ENCODE measurements around the gene SLC35E1.
"Not testable (repeated sequence)": the region's sequence is repeated elsewhere in the genome, so short reads cannot be mapped to it uniquely, and the experiment has no call there.

Gene SLC35E1

DNA sequence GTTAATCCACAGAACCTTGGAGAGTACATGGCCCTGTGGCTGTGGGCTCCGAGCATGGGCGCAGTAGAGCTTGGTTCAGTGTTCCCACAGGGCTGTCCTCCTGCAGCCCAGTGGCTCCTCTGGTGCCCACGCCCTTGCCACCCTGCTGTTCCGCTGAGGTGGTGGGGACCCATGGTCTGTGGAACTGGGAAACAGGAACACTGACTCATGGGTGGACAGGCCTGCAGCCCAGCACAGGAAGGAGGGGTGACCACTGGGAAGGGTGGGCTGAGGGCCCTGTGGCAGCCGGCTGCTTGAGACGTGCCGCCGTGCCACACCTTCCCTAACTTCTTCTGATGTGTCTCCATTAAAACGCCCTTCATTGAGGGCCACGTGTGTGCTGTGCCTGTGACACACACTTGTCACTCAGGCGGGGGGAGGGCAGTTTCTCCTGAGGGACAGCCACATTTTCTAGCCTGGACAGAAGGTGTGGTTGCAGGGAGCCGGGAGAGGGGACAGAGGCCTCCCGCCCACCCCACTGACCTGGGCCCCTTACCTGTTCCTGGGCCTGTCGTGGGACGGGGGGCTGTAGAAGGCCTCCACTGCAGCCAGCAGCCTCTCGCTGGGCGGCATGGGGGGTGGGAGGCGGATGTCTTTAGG lies 51.1 kb downstream of the SLC35E1 start:
- no peak for FAIRE-seq

DNA sequence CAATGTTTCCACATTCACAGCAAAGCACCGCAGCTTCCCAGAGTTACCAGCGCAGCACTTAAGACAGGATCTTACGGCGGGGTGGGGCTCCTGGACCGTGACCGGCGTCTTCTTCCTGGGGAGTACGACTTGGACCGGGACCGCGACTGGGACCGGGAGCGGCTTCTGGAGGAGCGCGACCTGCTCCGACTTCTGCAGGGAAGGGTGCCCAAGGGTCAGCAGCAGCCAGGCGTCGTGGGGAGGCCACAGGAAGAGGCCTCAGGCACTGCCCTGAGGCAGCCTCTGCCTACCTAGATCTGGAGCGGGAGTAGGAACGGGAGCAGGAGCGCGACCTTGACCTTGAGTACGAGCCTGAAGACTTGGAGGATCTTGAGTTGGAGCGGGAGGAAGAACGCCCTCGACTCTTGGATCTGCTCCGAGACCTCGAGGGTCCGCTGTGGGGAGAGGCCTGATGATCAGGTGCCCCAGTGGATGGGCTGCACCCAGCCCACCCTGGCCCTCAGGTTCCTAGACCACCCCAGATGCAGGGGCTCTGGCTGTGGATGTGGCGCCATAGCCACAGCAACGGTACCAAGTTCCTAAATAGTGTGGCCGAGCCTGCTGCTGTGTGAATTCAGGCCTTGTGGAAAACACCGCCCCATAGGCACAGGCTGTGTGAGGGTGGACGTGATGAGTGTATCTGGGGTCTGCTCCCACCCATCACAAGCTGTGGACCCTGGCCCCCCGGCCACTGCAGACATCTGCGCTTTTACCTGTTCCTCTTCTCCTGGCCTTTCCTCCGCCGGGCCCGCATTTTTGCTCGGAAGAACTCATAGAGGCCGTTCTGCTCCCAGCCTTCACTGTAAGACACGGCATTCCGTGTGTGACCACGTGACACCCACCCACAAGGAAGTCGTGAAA lies 51.9 kb downstream of the SLC35E1 start:
- no peak for FAIRE-seq

DNA sequence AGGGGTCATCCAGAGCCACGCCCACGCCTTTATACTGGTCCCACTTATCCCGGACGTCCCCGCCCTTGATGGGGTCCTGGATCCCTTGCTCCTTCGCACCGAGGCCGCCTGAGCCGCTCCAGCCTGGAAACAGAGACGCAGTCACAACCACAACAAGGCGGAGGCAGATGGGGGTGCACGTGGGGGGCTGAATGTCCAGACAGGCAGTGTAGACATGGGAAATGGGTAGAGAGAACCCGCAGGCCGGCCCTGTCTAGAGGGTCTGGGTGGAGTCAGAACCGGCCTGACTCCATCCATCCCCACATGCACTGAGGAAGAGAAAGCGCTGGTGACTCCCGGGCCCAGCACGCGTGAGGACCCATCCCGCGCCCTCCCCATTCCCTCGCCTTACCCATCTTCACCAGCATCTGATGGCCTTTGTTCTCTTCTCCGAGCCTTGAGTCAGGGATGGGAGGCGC lies 53.0 kb downstream of the SLC35E1 start:
- FAIRE-seq = no peak

DNA sequence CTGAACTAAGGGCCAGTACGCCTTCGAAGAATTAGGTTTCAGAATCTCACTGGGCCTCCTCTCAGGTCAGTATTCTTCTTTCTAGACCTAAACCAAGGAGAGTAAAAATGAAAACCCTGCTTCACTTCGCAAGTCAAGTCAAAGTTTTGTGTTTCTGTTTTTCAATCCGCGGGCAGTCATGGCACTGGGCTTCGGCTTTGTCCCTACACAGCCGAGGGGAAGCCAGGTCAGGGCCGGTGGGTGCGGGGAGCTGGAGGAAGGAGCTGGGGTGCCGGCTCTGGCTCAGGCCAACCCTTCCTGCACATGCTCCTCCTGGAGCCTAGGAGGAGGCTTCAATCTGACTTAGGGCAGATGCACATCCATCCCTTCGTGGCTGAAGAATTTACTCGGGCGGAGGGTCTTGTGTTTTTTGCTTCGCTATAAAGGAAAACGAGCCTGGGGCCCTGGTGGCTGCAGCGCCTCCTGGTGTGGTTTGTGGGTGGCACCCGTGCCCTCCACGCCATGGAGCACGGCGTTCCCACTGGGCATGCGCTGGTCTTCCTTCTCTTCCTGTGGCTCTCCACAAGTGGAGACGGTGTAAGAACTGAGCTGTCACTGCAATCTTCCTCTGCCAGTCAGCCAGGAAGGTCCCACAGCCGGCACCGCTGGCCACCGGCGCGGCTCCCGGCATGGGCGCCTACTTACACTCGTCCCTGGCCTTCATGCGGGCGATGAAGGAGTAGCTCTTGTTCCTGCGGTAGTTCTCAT lies 53.6 kb downstream of the SLC35E1 start:
- FAIRE-seq = no peak

DNA sequence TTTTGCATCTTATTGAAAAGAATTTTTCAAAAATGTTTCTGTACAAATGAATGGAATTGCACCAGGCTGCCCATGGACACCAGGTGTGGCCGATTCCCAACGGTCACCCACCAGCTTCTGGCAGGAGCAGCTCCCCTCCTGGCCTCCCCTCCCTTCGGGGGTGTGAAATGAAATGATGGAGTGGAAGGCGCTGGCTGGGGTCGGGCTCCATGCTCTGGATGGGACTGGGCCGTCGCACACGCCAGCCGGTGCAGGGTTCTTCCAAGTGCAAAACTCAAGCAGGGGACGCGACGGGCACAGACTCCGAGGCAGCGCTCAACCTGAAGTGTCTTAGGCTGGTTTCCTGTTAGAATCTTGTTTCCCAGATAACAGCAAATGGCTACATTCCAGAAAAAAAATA lies 54.2 kb downstream of the SLC35E1 start:
- no peak for FAIRE-seq

DNA sequence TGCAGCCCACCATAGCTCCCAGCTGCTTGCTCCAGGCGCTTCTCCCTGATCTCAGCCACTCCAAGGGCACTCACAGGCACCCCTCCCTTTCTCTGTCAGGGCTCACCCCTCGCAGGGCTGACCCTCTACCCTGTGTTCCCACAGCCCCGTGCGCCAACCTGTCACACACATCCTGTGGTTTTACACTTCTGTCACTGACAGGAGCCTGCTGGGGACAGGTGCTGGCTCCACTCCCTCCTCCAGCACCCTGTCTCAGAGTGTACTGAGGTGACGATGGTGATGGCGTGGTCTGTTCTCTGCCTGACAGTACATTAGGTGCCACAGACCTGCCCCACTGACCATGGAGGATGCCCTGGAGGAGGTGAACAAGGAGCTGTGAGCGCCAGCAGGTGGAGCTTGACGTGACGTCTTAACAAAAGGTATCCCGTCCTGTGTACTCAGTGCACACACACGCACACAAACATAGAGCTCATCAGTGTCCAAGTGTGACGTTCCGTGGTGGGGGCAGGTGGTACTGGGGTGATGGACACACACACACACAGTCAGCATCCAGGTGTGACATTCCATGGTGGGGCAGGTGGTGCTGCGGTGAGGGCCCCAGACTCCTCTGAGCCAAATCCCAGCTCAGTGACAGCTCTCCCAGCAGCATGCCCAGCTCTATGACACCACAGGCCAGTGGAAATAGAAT lies 55.1 kb downstream of the SLC35E1 start:
- FAIRE-seq = no peak

DNA sequence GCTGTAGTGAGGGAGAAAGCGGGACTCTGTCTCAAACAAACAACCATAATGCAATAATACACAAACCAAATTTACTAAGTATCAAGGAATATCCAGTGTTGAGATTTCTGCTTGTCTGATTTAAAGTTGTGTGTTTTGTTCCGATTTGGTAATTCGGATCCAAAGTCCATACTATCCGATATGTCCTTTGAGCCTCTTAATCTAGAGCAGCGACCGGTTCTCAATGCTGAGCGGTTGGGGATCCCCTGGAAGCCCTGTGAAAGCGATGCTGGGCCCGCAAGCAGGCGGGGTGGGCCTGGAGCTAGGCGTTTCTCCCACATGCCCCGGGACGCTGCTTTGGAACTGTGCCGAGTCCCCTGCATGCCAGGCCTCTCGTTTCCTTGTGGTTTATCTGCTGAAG lies 55.8 kb downstream of the SLC35E1 start:
- FAIRE-seq = no peak

DNA sequence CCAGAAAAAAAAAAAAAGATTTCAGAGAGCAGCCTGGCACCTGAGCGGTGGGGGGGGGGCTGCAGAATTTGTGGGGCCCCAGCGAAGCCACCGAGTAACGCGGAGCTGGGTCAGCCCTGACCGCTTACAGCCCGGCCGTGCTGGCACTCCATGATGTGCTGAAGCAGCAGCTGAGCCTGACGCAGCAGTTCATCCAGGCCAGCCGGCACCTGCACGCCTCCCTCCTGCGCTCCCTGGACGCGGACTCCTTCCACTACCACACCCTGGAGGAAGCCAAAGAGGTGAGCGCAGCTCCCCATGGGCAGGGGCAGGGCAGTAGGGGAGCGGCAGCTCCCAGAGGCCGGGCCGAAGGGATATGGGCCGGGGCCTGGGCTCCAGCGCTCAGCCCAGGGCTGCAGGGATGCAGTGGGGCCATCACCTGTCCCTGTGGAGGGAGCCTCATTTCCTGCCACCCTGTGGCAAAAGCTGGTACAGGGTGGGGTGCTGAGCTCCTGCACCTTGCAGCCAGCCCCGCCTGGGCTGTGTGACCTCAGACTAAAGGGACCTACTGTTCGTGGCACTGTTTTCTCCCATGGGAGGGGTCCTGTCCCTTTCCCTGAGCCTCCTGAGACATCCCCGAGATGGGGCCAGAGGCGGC lies 57.7 kb downstream of the SLC35E1 start:
- no peak for FAIRE-seq

DNA sequence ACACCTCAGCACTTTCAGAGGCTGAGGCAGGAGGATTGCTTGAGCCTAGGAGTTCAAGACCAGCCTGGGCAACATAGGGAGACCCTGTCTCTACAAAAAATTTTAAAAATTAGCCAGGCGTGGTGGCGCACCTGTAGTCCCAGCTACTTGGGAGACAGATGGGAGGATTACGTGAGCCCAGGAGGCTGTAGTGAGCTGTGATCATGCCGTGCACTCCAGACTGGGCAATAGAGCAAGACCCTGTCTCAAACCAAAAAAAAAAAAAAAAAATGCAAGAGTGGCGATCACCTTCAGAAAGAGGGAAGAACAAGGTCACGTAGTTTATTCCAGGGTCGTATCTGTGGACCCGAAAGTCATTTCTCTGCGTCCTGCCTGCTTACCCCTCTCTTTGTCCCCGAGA lies 59.6 kb downstream of the SLC35E1 start:
- not testable (repeated sequence) for FAIRE-seq

DNA sequence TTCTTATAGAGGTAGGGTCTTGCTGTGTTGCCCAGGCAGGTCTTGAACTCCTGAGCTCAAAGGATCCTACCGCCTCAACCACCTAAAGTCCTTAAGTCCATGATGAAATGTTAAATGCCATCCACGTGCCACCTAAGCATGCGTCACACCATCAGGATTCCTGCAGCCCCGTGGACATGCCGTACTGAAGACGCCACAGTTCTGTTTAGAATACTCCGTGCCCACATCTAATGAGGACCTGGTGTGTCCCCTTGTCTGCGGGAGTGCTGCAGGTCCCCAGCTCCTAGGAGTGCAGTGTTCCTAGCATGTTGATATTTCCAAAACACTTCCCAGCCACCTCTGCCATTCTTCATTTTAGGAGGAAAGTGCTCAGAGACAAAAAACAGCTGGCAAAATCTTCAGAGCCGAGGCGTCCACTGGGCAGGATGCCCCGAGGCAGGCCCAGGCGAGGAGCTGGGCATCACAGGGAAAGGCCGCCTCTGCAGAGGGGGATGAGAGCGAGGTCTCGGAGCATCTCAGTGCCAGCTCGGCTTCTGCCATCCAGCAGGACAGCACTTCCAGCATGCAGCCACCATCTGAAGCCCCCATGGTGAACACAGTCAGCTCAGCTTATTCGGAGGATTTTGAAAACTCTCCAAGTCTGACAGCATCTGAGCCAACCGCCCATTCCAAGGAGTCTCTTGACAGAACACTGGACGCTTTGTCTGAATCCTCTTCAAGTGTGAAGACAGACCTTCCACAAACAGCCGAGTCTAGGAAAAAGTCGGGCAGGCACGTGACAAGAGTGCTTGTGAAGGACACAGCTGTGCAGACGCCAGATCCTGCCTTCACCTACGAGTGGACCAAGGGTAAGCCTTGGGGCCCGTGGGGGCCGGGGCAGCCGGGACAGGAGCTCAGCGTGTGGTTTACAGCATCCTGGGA lies 62.8 kb downstream of the SLC35E1 start:
- FAIRE-seq = no peak

DNA sequence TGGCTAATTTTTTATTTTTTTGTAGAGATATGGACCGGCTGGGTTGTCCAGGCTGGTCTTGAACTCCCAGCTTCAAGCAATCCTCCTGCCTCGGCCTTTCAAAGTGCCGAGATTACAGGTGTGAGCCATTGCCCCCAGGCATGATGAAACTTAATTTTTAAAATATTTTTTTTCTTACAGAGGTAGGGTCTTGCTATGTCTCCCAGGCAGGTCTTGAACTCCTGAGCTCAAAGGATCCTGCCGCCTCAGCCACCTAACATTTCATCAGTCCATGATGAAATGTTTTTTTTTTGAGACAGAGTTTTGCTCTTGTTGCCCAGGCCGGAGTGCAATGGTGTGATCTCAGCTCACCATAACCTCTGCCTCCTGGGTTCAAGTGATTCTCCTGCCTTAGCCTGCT lies 63.7 kb downstream of the SLC35E1 start:
- no peak for FAIRE-seq

DNA sequence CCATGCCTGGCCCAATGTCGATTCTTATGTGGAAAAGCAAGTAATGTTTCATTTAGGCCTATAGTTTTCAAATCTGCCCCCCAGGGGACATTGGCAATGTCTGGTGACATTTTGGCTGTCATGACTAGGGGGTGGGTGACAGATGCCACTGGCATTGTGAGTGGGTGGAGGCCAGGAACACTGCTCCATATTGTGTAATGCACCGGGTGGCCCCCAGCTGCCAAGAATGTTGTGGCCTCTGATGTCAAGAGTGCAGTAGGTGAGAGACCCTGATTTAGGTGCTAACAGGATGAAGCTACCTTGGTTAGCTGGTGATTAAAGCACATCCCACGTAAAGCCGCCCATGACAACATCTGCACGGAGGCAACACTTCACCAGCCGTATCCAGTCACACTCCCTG lies 65.3 kb downstream of the SLC35E1 start:
- FAIRE-seq = no peak

DNA sequence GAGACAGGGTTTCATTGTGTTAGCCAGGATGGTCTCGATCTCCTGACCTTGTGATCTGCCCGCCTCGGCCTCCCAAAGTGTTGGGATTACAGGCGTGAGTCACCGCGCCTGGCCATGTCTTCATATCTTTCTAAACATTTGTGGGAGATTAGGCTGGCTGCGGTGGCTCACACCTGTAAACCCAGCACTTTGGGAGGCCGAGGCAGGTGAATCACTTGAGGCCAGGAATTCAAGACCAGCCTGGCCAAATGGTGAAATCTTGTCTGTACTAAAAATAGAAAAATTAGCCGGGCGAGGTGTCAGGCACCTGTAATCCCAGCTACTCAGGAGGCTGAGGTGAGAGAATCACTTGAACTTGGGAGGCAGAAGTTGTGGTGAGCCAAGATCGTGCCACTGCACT lies 66.1 kb downstream of the SLC35E1 start:
- FAIRE-seq = not testable (repeated sequence)

DNA sequence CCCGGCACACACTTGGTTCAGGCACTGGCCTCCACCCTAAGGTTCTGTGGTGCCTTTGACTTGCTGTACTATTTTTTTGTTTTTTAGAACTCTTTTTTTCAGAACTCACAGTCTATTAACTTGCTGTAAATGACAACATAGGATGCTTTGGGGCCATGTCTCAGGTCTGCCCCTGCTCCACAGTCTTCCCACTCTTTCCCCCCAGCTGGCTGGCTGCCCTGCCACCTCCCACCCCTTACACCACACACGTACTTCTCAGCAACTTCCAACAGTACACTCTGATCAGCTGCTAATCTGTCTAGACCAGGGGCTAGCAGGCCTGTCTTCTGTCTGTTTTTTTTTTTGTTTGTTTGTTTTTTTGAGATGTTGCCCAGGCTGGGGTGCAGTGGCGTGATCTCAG lies 67.9 kb downstream of the SLC35E1 start:
- no peak for FAIRE-seq
